GM12892 (cell line): ENCODE results near the gene PPP1R9B.

Experiments
- DNase-seq: peaks from one replicate; pipeline ENCODE4 v3.0.0; 2011; ENCODE audit not compliant: insufficient read length
- FAIRE-seq: peaks from 2 replicates; lab custom pipeline; 2011; peaks lifted over from hg19 to GRCh38; lab: Jason Lieb, UNC
- POLR2A ChIP-seq: IDR thresholded peaks from 2 replicates; pipeline ENCODE4 v1.6.1; 2011; ENCODE audit warnings: low read depth, low read length, control low read depth
- POLR2AphosphoS5 ChIP-seq: IDR thresholded peaks from 2 replicates; pipeline ENCODE4 v1.6.1; 2011; ENCODE audit warnings: low read depth, low read length, control low read depth
- TAF1 ChIP-seq: IDR thresholded peaks from 2 replicates; pipeline ENCODE4 v1.6.1; 2011; ENCODE audit warnings: low read depth, mild to moderate bottlenecking, control low read depth, low read length, borderline replicate concordance

PPP1R9B gene

GRCh38 chr17:50191359-50192143 is 41.1 kb upstream of the PPP1R9B start:
- FAIRE-seq (peak; percentile 40), DNase-seq (no peak)
- TF ChIP-seq POLR2AphosphoS5 (no peak), POLR2A (no peak), TAF1 (no peak)

DNA sequence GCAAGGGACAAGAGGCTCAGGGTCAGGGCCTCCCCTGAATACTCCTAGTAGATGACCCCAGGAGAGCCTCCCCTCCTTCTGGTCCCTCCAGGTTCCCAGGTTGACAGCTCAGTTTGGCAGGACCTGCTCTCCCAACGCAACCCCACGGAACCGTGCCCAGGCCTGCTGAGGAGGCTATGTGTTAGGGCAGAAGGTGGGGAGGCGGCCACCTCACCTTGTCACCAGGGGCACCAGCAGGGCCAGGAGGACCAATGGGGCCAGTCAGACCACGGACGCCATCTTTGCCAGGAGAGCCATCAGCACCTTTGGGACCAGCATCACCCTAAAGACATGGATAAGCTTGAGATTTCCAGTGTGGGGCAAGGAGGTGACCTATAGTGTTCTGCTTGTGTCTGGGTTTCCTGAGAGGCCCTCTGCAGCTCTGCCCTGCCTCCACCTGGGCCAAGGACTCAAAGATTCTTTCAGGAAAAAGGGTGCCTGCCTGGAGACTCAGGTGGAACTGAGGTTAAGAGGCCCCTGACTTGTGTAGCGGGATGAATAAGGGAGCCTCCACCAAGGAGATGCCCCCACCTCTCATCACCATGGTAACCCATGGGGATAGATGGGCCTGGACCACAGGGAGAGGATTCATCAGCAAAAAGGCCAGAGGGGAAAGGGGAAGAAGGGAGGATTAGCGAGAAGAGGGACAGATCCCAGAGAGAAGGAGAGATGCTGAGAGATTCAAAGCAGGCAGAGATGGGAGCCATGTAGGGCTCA is 40.3 kb upstream of the PPP1R9B start:
- DNase-seq: no peak
- no peak for TF ChIP-seq POLR2A
- no peak for TF ChIP-seq POLR2AphosphoS5
- TF ChIP-seq TAF1: no peak
- FAIRE-seq: no peak

- TF ChIP-seq POLR2AphosphoS5: no peak
- no peak for FAIRE-seq
- DNase-seq: no peak
These were observed 39.8 kb upstream of the PPP1R9B start for GRCh38 chr17:50190293-50190602.

DNA sequence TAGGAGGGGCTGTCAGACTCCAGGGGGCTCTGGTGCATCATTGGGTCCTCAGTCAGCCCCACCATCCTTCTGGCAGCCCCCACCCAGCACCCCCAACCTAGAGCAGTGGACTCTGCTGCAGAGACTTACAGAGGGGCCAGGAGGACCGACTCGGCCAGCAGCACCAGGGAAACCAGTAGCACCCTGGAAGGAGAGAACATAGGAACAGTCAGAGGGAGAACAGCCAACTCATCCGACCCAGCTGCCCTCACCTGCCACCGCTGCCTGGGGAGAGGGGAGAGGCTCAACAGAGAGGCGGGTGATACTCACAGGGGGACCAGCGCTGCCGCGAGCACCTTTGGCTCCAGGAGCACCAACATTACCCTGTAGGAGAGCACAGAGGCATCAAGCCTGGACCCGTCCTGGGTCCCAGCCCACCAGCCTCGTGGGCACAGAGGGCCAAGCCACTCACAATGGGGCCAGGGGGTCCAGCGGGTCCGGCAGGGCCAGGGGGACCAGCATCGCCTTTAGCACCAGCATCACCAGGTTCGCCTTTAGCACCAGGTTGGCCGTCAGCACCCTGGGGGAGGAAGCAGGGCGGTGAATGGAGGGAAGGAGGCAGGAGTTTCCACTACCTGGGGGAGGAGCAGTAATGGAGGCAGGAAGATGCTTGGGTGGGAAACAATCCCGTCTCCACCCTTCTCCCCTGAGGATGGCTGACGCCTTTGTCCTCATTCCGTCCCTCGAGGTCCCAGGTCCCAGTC is 39.2 kb upstream of the PPP1R9B start:
- DNase-seq (no peak), FAIRE-seq (no peak)
- TF ChIP-seq POLR2A (no peak), TAF1 (no peak), POLR2AphosphoS5 (no peak)

- DNase-seq: no peak
- FAIRE-seq: no peak
- no peak for TF ChIP-seq POLR2AphosphoS5
- TF ChIP-seq POLR2A: no peak
- TF ChIP-seq TAF1: no peak
These were observed 38.6 kb upstream of the PPP1R9B start for GRCh38 chr17:50188921-50189549.

- no peak for FAIRE-seq
- no peak for DNase-seq
- TF ChIP-seq POLR2A (no peak), POLR2AphosphoS5 (no peak), TAF1 (no peak)
These were observed 38.0 kb upstream of the PPP1R9B start for GRCh38 chr17:50188531-50188920.

DNA sequence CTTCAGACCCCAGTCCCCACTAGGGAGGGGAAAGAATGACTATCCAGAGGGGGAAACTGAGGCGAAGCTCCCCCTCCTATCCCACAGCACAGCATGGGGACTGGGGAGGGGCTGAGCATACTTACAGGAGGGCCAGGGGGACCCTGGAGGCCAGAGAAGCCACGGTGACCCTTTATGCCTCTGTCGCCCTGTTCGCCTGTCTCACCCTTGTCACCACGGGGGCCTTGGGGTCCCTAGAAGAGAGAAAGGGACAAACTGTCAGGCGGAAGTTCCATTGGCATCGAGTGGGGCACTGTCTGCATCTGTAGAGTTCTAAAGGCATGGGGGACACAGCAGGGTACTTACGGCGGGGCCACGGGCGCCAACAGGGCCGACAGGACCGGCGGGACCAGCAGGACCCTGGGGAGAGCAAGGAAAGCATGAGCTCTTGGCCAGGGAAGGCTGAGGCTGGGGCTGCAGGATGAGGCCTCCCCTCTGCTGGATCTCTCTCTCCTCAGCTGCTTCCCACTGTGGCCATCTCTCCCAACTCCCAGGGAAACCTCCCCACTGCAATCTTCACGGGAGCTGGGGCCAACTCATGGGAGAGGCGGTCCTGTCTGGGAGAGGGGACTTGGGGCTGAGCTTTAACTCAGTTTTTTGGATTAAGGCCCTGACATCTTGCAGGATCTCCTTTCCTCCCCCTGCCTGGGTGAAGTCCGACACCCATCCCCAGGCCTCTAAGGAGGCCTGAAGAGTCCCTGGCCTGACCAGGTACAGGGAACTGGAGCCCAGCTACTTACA is 37.5 kb upstream of the PPP1R9B start:
- FAIRE-seq: no peak

GRCh38 chr17:50187394-50187725 is 36.9 kb upstream of the PPP1R9B start:
- no peak for TF ChIP-seq TAF1
- TF ChIP-seq POLR2AphosphoS5: no peak
- TF ChIP-seq POLR2A: no peak
- DNase-seq (no peak), FAIRE-seq (no peak)

More for the DNA sequence above, 37.5 kb upstream of the PPP1R9B start:
- no peak for TF ChIP-seq POLR2A
- TF ChIP-seq POLR2AphosphoS5: no peak
- TF ChIP-seq TAF1: no peak
- DNase-seq: no peak

DNA sequence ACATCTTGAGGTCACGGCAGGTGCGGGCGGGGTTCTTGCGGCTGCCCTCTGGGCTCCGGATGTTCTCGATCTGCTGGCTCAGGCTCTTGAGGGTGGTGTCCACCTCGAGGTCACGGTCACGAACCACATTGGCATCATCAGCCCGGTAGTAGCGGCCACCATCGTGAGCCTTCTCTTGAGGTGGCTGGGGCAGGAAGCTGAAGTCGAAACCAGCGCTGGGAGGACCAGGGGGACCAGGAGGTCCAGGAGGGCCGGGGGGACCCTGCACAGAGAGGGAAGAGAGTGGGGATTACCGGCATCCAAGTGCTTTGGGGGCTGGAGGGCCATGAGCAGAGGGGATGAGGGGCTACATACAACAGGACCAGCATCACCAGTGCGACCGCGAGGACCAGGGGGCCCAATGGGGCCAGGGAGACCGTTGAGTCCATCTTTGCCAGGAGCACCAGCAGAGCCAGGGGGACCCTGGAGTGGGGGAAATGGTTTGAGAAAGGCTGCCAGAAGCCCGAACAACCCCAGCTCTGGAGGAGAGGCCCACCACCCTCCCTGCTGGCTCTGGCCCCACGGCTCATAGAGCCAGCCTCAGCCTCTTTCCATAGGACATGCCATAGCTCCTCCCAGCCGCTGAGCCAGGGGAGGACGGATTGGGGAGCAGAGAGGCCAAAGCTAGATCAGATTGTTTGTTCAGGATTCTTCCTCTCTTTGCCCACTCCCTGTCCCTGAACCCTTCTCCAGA is 36.4 kb upstream of the PPP1R9B start:
- no peak for FAIRE-seq
- no peak for DNase-seq
- TF ChIP-seq POLR2A (no peak), TAF1 (no peak), POLR2AphosphoS5 (no peak)

DNA sequence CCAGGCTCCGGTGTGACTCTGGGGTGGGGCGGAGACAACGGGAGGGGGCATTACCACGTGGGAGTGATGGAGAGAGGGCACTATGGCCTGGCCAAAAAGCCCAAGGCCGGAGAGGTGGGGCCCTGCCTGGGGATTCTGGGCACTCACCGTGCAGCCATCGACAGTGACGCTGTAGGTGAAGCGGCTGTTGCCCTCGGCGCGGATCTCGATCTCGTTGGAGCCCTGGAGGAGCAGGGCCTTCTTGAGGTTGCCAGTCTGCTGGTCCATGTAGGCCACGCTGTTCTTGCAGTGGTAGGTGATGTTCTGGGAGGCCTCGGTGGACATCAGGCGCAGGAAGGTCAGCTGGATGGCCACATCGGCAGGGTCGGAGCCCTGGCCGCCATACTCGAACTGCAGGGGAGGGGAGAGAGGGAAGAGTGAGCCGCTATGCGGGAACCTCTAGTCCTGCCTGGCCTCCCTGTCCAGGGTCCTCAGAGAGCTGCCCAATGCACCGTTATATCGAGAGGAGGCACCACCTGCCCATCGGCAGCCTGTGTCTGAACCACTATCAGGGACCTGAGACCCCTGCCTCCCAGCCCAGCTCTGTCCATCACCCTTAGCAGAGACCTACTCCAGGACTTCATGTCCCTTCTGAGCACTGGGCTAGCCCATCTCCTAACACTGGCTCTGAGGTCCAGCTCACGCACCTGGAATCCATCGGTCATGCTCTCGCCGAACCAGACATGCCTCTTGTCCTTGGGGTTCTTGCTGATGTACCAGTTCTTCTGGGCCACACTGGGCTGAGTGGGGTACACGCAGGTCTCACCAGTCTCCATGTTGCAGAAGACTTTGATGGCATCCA is 35.4 kb upstream of the PPP1R9B start:
- no peak for TF ChIP-seq POLR2AphosphoS5
- no peak for TF ChIP-seq POLR2A
- TF ChIP-seq TAF1: no peak
- FAIRE-seq (no peak), DNase-seq (no peak)
